Endothelial cell of umbilical vein (primary cell): ENCODE results near the gene RNF144B. TPM values are rescaled to one million over a fixed set of nuclear protein-coding genes. Genes with fewer than 3 reads are reported as not detected.

Experiments used
- BruUV-seq: library from RNA; stranded (reverse); fragments of 400-500 nt; replicated peaks from 2 replicates; lab custom pipeline; 2021; lab: Mats Ljungman, UMichigan
- CTCF ChIA-PET: fragments of 300-600, 350-600 bp; sonication (Branson Sonifier 250); formaldehyde crosslinking; loops from one replicate; lab custom pipeline; 2021; ENCODE audit warnings: antibody characterized with exemption, inconsistent platforms; lab: Charles Lee
- POLR2A ChIA-PET: fragments of 300-600, 350-600 bp; sonication (Branson Sonifier 250); formaldehyde crosslinking; loops from one replicate; lab custom pipeline; 2021; ENCODE audit warnings: antibody characterized with exemption, inconsistent platforms; lab: Charles Lee
- DNase-seq: peaks from one replicate; pipeline ENCODE4 v3.0.0-alpha.2; 2011; ENCODE audit warnings: low read depth, low spot score
- FAIRE-seq: peaks from 2 replicates; lab custom pipeline; 2011; peaks lifted over from hg19 to GRCh38; lab: Jason Lieb, UNC
- H2AFZ ChIP-seq: 2 replicates; pipeline ENCODE4 v1.6.0; 2012; ENCODE audit warnings: low read depth, low read length, control low read depth, inconsistent platforms
- H3K27ac ChIP-seq: 2 replicates; pipeline ENCODE4 v1.5.1; 2011; ENCODE audit warnings: low read depth, mild to moderate bottlenecking, control low read depth, low read length, moderate library complexity; ENCODE audit not compliant: insufficient read depth
- H3K27me3 ChIP-seq, 2 experiments: 2 replicates each; pipeline versions ENCODE4 v1.6.0 to v1.6.1; 2011; ENCODE audit warnings: low read length in 2 of 2, mixed read lengths in 1 of 2; ENCODE audit not compliant: control insufficient read depth in 2 of 2, insufficient read depth in 2 of 2
- H3K36me3 ChIP-seq, 2 experiments: 2 replicates in 1 of 2; 3 replicates in 1 of 2; pipeline ENCODE4 v1.5.1; 2011; ENCODE audit warnings: low read length in 2 of 2, mild to moderate bottlenecking in 1 of 2, moderate library complexity in 1 of 2; ENCODE audit not compliant: control insufficient read depth in 2 of 2, insufficient read depth in 2 of 2; ENCODE audit errors: extremely low read depth in 1 of 2
- H3K4me1 ChIP-seq: 3 replicates; pipeline ENCODE4 v1.5.1; 2011; ENCODE audit warnings: mild to moderate bottlenecking, low read length; ENCODE audit not compliant: control insufficient read depth, insufficient read depth; ENCODE audit errors: extremely low read depth
- H3K4me2 ChIP-seq: 2 replicates; pipeline ENCODE4 v1.6.1; 2011; ENCODE audit warnings: low read length, control low read depth, mixed read lengths; ENCODE audit not compliant: insufficient read depth
- H3K4me3 ChIP-seq, 3 experiments: fragments of 200-600 bp in 1 of 3; sonication (generic), shearing (Covaris generic) in 1 of 3; replicated peaks in 1 of 3; 2 replicates each; pipeline ENCODE4 v1.5.1; 2011 to 2016; ENCODE audit warnings: control low read depth in 3 of 3, low read length in 3 of 3, mild to moderate bottlenecking in 2 of 3, inconsistent platforms in 1 of 3, low read depth in 1 of 3, moderate library complexity in 1 of 3; ENCODE audit not compliant: insufficient read depth in 1 of 3
- H3K79me2 ChIP-seq: 2 replicates; pipeline ENCODE4 v1.6.0; 2012; ENCODE audit warnings: low read length, inconsistent platforms; ENCODE audit not compliant: control insufficient read depth, insufficient read depth
- H3K9ac ChIP-seq: replicated peaks from 2 replicates; pipeline ENCODE3; 2011; ENCODE audit warnings: low read length, control low read depth; ENCODE audit not compliant: insufficient read depth; ENCODE audit errors: extremely low read depth
- H3K9me1 ChIP-seq: replicated peaks from 3 replicates; pipeline ENCODE4 v1.6.0; 2011; ENCODE audit warnings: mild to moderate bottlenecking, low read length; ENCODE audit not compliant: control insufficient read depth, insufficient read depth; ENCODE audit errors: extremely low read depth
- H3K9me3 ChIP-seq: replicated peaks from 2 replicates; pipeline ENCODE4 v1.5.1; 2012; ENCODE audit warnings: low read length, inconsistent platforms; ENCODE audit not compliant: control insufficient read depth, insufficient read depth
- H4K20me1 ChIP-seq: replicated peaks from 2 replicates; pipeline ENCODE3; 2011; ENCODE audit warnings: mild to moderate bottlenecking, low read length; ENCODE audit not compliant: control insufficient read depth, insufficient read depth; ENCODE audit errors: extremely low read depth
- CTCF ChIP-seq, 2 donors: IDR thresholded peaks; 1 replicate in 1 of 2; 2 replicates in 1 of 2; pipeline ENCODE4 v1.5.1; 2011; ENCODE audit warnings: low read length in 2 of 2, mild to moderate bottlenecking in 2 of 2, moderate library complexity in 2 of 2, control low read depth in 1 of 2, inconsistent platforms in 1 of 2, low read depth in 1 of 2; ENCODE audit not compliant: insufficient read depth in 1 of 2; ENCODE audit errors: extremely low read depth in 1 of 2
- EZH2 ChIP-seq: IDR thresholded peaks from 2 replicates; pipeline ENCODE4 v1.6.1; 2012; ENCODE audit warnings: borderline replicate concordance, low read depth, mild to moderate bottlenecking, moderate library complexity, low read length, inconsistent platforms; ENCODE audit not compliant: severe bottlenecking
- FOS ChIP-seq: IDR thresholded peaks from 2 replicates; pipeline ENCODE4 v1.6.1; 2011; ENCODE audit warnings: mild to moderate bottlenecking, low read length, moderate library complexity, borderline replicate concordance; ENCODE audit not compliant: insufficient read depth
- GATA2 ChIP-seq: IDR thresholded peaks from 2 replicates; pipeline ENCODE4 v1.7.0; 2011; ENCODE audit warnings: low read depth, mild to moderate bottlenecking, moderate library complexity, mixed read lengths, low read length; ENCODE audit not compliant: insufficient read length, insufficient read depth
- JUN ChIP-seq: IDR thresholded peaks from 2 replicates; pipeline ENCODE4 v1.6.1; 2011; ENCODE audit warnings: borderline replicate concordance, low read depth; ENCODE audit not compliant: insufficient read length, insufficient read depth
- MYC ChIP-seq: IDR thresholded peaks from one replicate; pipeline ENCODE4 v1.6.1; 2011; ENCODE audit warnings: mild to moderate bottlenecking, low read depth, low read length
- POLR2A ChIP-seq: IDR thresholded peaks from 2 replicates; pipeline ENCODE4 v1.6.1; 2012; ENCODE audit warnings: low read depth, mild to moderate bottlenecking, control low read depth, low read length
- POLR2AphosphoS5 ChIP-seq: IDR thresholded peaks from 2 replicates; pipeline ENCODE4 v1.6.1; 2012; ENCODE audit warnings: low read depth, mild to moderate bottlenecking, control low read depth, low read length, moderate library complexity; ENCODE audit not compliant: insufficient read depth
- dilution Hi-C: fragments of 300-500 bp; cut with MboI; formaldehyde crosslinking; loops from one replicate; pipeline ENCODE4 v1.15.0; 2019; ENCODE audit warnings: low sequenced_read_pairs; ENCODE audit not compliant: extremely low pct_ligation_motif_present
- intact Hi-C: fragments of 100-400 bp; cut with micrococcal nuclease; formaldehyde crosslinking; loops from one replicate; pipeline ENCODE4 v1.10.0; 2022
- polyA plus RNA-seq, 4 experiments: library from polyadenylated mRNA; depleted of rRNA in 3 of 4; stranded (reverse) in 3 of 4; unstranded in 1 of 4; fragments of >200 nt; gene quantifications; 2 replicates each; pipeline versions ENCODE4 v1.2.1 to v1.2.3, GENCODE V29; 2011 to 2012; ENCODE audit warnings: missing spikeins in 1 of 4
- total RNA-seq: library from RNA; stranded (reverse); gene quantifications from 2 replicates; pipeline ENCODE4 v1.2.3, GENCODE V29; 2021
- TF ChIP-seq, protein P1 (sequence below): IDR thresholded peaks from 2 replicates; pipeline ENCODE4 v1.6.1; 2011; ENCODE audit not compliant: insufficient read depth, insufficient read length

The RNF144B gene
- total and polyA plus RNA-seq, 2 donors (not counting 3 experiments of a cell fraction or from before 2014, with no cell fraction given) = 18.1 to 97.3 TPM

DNA sequence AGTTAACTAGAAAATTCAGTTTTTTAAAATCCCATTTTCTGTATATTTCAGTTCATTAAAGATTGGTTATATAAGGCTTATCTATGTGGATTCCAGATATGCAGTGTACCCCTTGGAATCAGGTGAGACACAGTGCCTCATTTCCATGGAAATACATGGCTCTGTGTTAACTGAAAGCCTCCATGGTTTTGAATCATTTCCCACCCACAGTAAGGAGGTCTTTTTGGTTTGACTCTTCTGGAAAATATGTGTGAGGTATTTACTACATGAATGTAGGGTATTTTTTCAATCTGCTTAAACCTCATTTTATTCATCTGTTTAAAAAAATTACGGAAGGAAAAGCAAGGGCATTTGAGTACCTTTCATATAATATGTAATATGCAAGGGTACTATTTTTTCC lies 25.5 kb downstream of the RNF144B start:
- Histone ChIP-seq H3K4me1 (peaks cover 2% of the 10 kb centered on the region), H2AFZ (no peak overlapping the region), H3K27ac (no peak overlapping the region), H3K4me3 (no peak overlapping the region), H3K9me1 (no peaks in the 10 kb centered on the region), H4K20me1 (peaks cover 2% of the 10 kb centered on the region), H3K4me2 (no peak overlapping the region), H3K9me3 (no peaks in the 10 kb centered on the region), H3K36me3 (peaks cover 3 to 9% of the 10 kb centered on the region in 2 experiments), H3K9ac (no peak overlapping the region), H3K27me3 (no peaks in the 10 kb centered on the region), H3K79me2 (peaks cover 82% of the 10 kb centered on the region)
- TF ChIP-seq GATA2 (no peak), FOS (no peak), POLR2A (no peak), MYC (no peak), POLR2AphosphoS5 (no peak), EZH2 (no peak), JUN (no peak), CTCF (IDR thresholded peaks at IDR 0.05; ENCODE audit: extremely low read depth in 1 of 2, insufficient read depth in 1 of 2, low read depth in 1 of 2, low read length in 2 of 2) (no peak)
- TF ChIP-seq, protein P1, sequence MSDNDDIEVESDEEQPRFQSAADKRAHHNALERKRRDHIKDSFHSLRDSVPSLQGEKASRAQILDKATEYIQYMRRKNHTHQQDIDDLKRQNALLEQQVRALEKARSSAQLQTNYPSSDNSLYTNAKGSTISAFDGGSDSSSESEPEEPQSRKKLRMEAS = no peak
- dilution Hi-C loops = no loop called here
- FAIRE-seq = no peak
- intact Hi-C loops = no loop called here
- CTCF ChIA-PET = no interaction called here
- POLR2A ChIA-PET = no interaction called here
- BruUV-seq = no TSS peak
- no peak for DNase-seq
